Measurements from ENCODE around the gene NAA38.

The NAA38 gene

DNA sequence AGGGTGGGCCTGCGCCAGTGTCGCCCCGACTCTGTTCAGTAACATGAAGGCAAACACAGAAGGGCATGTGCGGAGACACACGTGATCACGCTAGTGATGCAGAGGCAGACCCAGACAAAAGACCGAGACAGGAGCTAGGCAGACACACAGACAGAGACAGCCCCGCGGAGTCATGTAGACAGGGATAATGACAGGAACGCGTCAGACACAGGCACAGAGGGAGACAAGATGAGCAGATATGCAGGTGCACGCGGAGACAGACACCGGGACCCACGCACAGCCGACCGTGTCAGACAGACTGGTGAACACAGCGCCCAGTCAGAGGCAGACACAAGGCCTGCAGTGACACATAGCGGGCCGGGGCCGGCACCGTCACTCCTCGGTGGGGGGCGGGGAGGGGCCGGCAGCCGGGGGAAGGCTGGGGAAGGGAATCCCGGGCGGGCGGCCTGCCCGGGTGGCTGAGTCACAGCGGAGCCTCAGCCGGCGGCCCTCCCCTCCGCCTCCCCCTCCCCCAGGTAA lies 15.9 kb downstream of the NAA38 start:
- DNase-seq (ENCODE audit: low spot score) = peak; percentile 89

DNA sequence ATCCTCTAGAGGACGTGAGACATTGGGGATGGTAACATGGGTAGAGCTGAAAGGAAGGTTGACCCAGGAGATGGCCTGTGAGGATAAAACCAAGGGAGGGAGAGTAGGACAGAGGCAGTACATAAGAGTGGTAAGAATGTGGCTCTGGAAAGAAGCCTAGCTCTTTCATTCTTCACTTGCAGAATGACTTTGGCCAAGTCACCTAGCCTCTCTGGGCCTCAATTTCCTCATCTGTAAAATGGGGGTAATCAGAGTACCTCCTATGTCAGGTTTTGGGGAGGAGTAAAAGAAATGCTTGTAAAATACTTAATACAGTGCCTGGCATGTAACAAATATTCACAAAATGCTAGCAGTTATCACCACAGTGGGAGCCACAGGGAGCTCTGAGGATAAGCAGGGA lies 16.5 kb downstream of the NAA38 start:
- no peak for DNase-seq (ENCODE audit: low spot score)

DNA sequence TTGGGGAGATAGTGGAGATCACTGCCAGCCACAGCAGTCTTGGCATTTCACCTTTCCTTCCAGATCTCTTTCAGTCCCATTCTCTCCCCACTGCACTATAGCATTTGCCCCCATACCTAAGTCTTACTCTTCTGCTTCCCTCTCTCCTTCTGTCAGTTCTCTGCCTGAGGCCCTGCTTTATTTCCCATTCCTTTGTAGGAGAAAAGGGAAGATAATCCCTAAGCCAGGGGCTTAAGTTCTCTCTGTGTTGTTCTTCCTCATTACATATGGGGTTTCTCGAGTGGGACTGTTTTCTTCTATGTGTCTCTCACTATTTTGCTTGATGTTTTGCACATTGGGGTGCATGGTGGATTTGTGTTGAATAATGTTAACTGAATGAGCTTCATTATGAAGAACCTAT lies 16.9 kb downstream of the NAA38 start:
- no peak for DNase-seq (ENCODE audit: low spot score)

GRCh38 chr17:7839876-7840261 lies 17.5 kb downstream of the NAA38 start:
- no peak for DNase-seq (ENCODE audit: low spot score)

GRCh38 chr17:7839190-7839875 lies 18.0 kb downstream of the NAA38 start:
- DNase-seq (ENCODE audit: low spot score) = no peak

DNA sequence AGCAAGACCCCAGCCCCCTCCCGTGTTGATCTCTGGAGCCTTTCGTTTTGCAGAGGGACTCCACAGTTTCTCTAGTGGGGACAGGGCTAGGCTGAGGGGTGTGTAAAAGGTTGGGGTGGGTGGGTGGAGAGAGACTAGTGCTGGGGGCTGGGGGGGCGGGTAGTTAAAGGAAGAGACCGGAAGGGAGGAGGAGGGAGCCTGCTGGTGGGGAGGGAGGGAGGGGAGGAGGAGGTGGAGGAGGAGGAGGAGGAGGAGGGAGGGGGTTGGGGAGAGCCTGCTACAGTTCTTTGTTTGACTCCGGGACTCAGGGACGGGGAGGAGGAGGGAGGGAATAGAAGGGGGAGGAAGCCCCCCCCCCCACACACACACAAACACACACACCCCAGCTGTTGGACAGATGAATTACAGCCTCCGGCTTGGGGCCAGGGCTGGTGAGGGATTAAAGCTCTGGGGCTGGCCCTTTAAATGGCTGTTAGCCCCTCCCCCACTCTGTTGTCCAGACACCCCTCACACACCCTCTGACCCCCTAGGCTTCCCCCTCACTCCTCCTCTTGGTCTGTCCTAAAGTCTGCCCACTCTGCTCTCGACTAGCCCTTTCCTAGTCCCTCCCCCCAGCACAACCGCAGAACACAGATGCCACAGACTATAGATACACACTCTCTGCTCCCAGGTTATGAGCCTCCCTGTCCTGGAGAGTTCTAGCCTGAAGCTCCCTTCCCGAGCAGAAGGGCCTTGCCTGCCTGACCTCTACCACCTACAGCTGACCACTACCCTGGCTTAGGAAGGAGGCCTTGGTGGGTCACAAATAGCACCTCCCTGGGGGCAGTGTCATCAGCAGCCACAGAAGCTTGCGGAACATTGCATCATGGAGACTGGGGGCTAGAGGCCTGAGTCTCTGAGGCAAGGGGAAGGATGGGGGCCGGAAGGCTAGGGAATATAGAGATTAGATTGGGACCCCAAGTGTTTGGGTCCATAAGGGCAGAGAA lies 19.0 kb downstream of the NAA38 start:
- DNase-seq (ENCODE audit: low spot score) = no peak

GRCh38 chr17:7837408-7838088 lies 19.8 kb downstream of the NAA38 start:
- DNase-seq (ENCODE audit: low spot score) = no peak

GRCh38 chr17:7836596-7837407 lies 20.6 kb downstream of the NAA38 start:
- peak; percentile 66 for DNase-seq (ENCODE audit: low spot score)

DNA sequence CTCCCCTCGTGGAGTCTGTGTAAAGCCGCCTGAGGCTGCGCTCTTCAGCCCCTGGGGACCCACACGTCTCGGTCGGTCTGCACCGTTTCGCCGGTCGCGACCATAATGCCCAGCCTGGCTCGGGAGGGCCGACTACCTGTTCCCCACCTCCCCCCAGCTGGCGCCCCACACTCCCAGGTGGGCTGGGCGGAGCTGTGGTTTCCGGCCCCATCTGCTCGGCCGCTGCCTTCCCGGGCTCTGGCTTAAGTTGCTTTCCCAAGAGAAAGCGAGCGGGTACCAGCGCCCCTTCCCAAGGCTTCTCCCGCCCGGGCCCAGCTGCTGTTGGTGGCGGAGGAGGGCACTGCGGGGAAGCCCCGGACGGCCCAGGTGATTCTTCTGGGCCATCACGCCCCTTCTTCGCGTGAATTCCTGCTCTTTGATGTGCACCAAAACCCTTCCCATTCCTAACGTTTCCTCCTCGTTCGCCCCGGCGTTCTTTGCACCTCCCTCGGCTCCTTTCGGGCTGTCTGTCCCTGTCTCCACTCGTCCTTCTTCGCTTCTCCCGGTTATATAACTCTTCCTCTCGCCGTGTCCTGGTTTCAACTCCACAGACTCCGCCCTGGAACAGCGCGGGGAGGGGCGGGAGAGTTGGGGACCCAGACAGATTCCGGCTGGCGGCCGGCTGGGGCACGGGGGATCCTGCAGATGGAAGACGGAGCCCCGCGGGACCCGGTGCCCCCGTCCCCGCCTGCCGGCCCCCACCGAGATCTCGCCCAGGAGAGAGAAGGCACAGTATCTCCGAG lies 21.4 kb downstream of the NAA38 start:
- DNase-seq (ENCODE audit: low spot score) = peak; percentile 43

DNA sequence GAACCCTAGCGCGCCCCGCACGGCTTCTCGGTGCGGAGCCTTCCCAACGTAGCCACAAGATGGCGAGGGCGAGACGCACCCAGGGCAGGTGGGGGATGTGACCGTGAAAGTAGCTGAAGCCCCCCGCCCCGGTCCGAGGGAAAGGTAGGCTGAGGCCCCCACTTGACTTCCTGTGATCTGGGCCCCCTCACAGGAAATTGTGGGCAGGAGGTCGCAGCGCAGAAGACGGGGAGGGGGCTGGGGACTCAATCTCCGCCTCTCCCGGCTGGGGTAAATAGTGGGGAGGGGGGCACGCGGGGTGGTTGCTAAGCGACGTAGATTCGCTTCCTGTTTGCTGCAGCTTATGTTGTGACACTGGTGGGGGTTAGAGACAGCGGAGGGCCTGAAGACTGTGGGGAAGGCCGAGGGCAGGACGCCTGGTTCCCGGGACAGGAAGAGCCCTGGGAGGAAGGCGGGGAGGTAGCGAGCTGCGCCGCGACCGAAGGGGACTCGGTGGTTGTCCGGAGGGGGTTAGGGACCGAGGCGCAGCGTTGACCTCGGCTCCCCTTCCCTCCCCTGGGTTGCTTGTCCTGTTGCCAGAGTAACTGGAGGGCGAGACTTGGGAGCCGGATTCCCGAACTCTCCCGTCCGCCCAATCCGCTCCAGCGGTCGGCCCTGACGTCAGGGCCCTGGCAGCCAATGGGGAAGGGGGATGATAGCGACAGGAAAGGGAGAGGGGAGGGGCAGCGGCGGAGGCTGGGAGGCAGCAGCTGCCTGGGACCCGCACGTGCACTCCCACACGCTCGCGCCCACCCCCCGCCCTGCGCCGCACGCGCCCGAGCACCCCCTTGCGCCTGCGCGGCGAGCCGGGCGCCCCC lies 22.2 kb downstream of the NAA38 start:
- peak; percentile 96 for DNase-seq (ENCODE audit: low spot score)

DNA sequence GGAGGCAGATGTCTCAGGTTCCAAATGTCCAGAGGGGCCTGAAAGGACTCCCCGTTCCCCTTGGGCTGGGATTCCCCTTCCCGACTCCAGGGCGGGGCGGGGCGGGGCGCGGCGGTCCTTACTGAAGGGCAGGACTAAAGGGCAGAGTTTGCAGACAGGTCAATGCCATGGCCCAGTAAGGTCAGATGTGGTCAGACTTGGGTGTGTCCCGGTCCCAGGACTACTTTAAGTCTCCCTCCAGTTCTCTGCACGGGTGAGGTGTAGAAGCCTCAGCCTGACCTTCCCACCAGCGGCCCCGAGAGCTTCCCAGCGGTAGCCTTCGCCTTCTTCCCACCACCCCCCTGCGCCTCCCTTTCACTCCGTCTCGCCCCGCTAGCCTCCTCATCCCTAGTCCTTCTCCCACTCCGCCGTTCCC lies 22.8 kb downstream of the NAA38 start:
- DNase-seq (ENCODE audit: low spot score) = no peak

- peak; percentile 93 for DNase-seq (ENCODE audit: low spot score)
These were observed 23.4 kb downstream of the NAA38 start, which contains the start of gene KDM6B for GRCh38 chr17:7833795-7834541. TSS of gene KDM6B (plus strand) at chr17:7834217. CDS start at chr17:7845555, 11,338 bp downstream.

DNA sequence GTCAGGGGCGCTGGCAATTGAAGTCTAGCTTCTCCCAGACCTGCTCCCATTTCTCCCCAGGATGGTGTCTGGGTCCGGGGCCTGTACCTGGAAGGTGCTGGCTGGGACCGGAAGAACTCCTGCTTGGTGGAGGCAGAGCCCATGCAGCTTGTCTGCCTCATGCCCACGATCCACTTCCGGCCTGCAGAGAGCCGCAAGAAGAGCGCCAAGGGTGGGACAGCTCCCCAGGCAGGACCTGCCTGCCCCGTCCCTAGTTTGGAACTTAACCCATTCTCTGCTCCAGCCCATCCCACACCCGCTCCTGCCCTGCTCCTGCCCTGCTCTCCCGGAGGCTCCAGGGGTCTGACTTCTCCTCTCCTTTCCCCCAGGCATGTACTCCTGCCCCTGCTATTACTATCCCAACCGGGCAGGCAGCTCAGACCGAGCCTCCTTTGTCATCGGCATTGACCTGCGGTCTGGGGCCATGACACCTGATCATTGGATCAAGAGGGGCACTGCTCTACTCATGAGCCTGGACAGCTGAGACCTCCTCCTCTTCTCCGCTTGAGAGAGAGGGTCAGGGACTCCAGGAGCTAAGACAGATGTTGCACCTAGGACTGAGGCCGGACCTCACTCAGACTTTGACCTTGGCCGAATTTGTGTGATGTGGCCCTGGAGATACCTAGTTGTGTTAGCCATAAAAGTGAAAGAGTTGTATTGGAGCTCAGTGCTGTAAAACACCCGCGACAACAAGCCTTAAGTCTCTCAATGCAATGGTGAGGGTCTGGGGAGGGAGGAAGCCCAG lies 24.2 kb downstream of the NAA38 start:
- DNase-seq (ENCODE audit: low spot score) = no peak

GRCh38 chr17:7832431-7832830 lies 24.9 kb downstream of the NAA38 start:
- DNase-seq (ENCODE audit: low spot score) = no peak

DNA sequence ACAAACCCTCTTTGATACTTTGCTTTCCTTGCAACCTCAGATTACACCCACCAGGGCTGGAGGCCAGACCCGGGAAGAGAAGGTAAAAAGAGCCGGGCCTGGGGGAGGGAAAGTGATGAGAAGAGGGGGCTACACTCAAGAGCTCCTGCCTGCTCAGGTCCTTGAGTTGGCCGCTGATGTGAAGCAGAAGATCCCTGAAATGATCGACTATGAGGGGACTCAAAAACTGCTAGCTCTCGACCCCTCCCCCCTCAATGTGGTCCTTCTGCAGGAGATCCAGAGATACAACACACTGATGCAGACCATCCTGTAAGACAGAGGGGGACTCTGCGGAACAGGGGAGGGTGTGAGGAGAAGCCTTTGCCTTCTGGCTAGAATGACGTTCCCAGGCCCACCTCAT lies 26.1 kb downstream of the NAA38 start:
- no peak for DNase-seq (ENCODE audit: low spot score)

- DNase-seq (ENCODE audit: low spot score) = no peak
These were observed 26.7 kb downstream of the NAA38 start for GRCh38 chr17:7830616-7831015.

GRCh38 chr17:7825206-7825990 lies 32.0 kb downstream of the NAA38 start:
- DNase-seq (ENCODE audit: low spot score) = peak; percentile 33

Data from AG08395 (cell line).